PC-9 (cell line): ENCODE results near the gene PPP1R3C. TPM values are rescaled to one million over a fixed set of nuclear protein-coding genes. Genes with fewer than 3 reads are reported as not detected.
A peak's percentile ranks its signal among the peaks of the same experiment; 100 is the strongest.

Source experiments
- BruUV-seq: library from RNA; stranded (reverse); fragments of 400-500 nt; replicated peaks from 2 replicates; lab custom pipeline; 2021; lab: Mats Ljungman, UMichigan
- CTCF ChIA-PET: fragments of 300-600 bp; sonication (Branson Sonifier 250); formaldehyde crosslinking; loops from one replicate; lab custom pipeline; 2022; ENCODE audit warnings: antibody characterized with exemption; lab: Charles Lee
- POLR2A ChIA-PET: fragments of 300-600 bp; sonication (Branson Sonifier 250); formaldehyde crosslinking; loops from one replicate; lab custom pipeline; 2022; ENCODE audit warnings: antibody characterized with exemption; ENCODE audit not compliant: unreplicated experiment; lab: Charles Lee
- DNase-seq, 2 experiments: peaks; one replicate each; pipeline versions ENCODE4 v3.0.0 to v3.0.0-alpha.2; 2015 to 2022; ENCODE audit warnings: mixed read lengths in 1 of 2
- H2AFZ ChIP-seq: fragments of 200-600 bp; sonication (generic); 2 replicates; pipeline ENCODE4 v1.8.1; 2017; ENCODE audit warnings: antibody characterized with exemption
- H3F3A ChIP-seq: fragments of 200-600 bp; sonication (generic); 2 replicates; pipeline ENCODE4 v1.8.1; 2017; ENCODE audit warnings: antibody characterized with exemption, mild to moderate bottlenecking, low read depth; ENCODE audit not compliant: insufficient read depth
- H3K27ac ChIP-seq: fragments of 200-600 bp; sonication (generic); 2 replicates; pipeline ENCODE4 v1.6.1; 2016; ENCODE audit warnings: mixed run types
- H3K27me3 ChIP-seq: fragments of 200-600 bp; sonication (generic); 2 replicates; pipeline ENCODE4 v1.6.1; 2016; ENCODE audit warnings: low read depth, mixed run types; ENCODE audit not compliant: insufficient read depth
- H3K36me3 ChIP-seq: fragments of 200-600 bp; sonication (generic); 2 replicates; pipeline ENCODE4 v1.6.1; 2016; ENCODE audit warnings: low read depth, mixed run types
- H3K4me1 ChIP-seq: fragments of 200-600 bp; sonication (generic); replicated peaks from 2 replicates; pipeline ENCODE4 v1.6.1; 2016; ENCODE audit warnings: mixed run types; ENCODE audit not compliant: insufficient read depth
- H3K4me2 ChIP-seq: fragments of 200-600 bp; sonication (generic); 2 replicates; pipeline ENCODE4 v1.6.1; 2017; ENCODE audit warnings: mixed run types
- H3K4me3 ChIP-seq: fragments of 200-600 bp; sonication (generic); 2 replicates; pipeline ENCODE4 v1.6.1; 2016; ENCODE audit warnings: mixed run types
- H3K79me2 ChIP-seq: fragments of 200-600 bp; sonication (generic); 2 replicates; pipeline ENCODE4 v1.6.1; 2017; ENCODE audit warnings: low read depth, mixed run types
- H3K9me2 ChIP-seq: fragments of 200-600 bp; sonication (generic); 2 replicates; pipeline ENCODE4 v1.8.1; 2017; ENCODE audit warnings: mild to moderate bottlenecking; ENCODE audit not compliant: insufficient read depth
- H3K9me3 ChIP-seq: fragments of 200-600 bp; sonication (generic); 2 replicates; pipeline ENCODE4 v1.8.1; 2016; ENCODE audit warnings: low read depth; ENCODE audit not compliant: insufficient read depth
- H4K20me1 ChIP-seq: fragments of 200-600 bp; sonication (generic); 2 replicates; pipeline ENCODE4 v1.8.1; 2017; ENCODE audit not compliant: insufficient read depth
- EZH2 ChIP-seq: fragments of 200-600 bp; sonication (generic); IDR thresholded peaks from 2 replicates; pipeline ENCODE4 v1.8.0; 2017; ENCODE audit warnings: antibody characterized with exemption, low read depth
- intact Hi-C: fragments of 100-400 bp; cut with micrococcal nuclease; formaldehyde crosslinking; loops from one replicate; pipeline ENCODE4 v1.10.0; 2022; ENCODE audit not compliant: unreplicated experiment
- total RNA-seq: library from RNA; stranded (reverse); gene quantifications from 2 replicates; pipeline ENCODE4 v1.2.3, GENCODE V29; 2021
- TF ChIP-seq, protein P1 (sequence below): fragments of 200-600 bp; sonication (generic); conservative IDR thresholded peaks from 2 replicates; pipeline ENCODE4 v1.6.1; 2017; ENCODE audit warnings: mixed run types, antibody characterized with exemption, mild to moderate bottlenecking, moderate library complexity

PPP1R3C gene
- total RNA-seq, 1 experiment from 2014 or later: 1.8 TPM

DNA sequence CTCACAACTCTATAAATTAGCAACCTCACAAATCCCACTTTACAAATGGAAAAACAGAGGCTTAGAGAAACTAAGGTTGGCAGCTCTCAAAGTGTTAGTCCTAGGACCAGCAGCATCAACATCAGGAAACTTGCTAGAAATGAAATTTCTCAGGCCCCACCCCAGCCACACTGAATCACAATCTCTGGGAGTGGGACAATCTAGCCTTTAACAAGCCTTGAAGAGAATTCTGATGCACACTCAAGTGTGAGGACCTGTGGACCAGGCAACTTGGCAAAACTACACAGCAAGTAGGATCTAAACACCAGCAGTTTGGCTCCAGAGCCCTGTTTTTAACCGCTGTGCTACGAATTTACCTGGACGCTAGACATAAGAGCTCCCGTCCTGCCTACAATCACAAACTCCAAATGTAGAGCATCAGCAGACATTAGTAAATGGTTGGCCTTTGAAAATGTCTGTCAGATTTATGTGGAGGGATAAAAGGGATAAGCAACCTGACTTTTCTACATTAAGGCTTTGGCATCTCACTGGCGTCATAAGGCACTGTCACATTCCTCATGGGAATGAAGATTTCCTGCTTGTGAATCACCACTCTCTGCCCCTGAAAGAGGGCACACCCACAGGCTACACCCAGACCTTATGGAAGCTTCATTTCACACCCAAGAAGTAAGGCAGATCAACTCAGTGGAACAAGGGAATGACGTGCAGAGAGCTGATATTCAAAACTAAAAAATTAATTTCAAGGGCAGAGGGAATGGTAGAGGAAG, 34.5 kb downstream of the PPP1R3C start:
- no peaks in the 10 kb centered on the region for H3K9me2 ChIP-seq
- POLR2A ChIA-PET: interaction anchor here (0.6 kb wide), 1 partner anchor 187 kb away, joined by 3 read pairs; no protein-coding TSS in a partner anchor
- intact Hi-C loops: no loop called here
- H3K36me3 ChIP-seq: no peaks in the 10 kb centered on the region
- H3K27me3 ChIP-seq: no peaks in the 10 kb centered on the region
- no peaks in the 10 kb centered on the region for H4K20me1 ChIP-seq
- H3K79me2 ChIP-seq: no peaks in the 10 kb centered on the region
- no peaks in the 10 kb centered on the region; the same call in 1 of the 2 replicates for H3K9me3 ChIP-seq
- H2AFZ ChIP-seq: no peak overlapping the region
- no peak for TF ChIP-seq EZH2
- TF ChIP-seq, protein P1, sequence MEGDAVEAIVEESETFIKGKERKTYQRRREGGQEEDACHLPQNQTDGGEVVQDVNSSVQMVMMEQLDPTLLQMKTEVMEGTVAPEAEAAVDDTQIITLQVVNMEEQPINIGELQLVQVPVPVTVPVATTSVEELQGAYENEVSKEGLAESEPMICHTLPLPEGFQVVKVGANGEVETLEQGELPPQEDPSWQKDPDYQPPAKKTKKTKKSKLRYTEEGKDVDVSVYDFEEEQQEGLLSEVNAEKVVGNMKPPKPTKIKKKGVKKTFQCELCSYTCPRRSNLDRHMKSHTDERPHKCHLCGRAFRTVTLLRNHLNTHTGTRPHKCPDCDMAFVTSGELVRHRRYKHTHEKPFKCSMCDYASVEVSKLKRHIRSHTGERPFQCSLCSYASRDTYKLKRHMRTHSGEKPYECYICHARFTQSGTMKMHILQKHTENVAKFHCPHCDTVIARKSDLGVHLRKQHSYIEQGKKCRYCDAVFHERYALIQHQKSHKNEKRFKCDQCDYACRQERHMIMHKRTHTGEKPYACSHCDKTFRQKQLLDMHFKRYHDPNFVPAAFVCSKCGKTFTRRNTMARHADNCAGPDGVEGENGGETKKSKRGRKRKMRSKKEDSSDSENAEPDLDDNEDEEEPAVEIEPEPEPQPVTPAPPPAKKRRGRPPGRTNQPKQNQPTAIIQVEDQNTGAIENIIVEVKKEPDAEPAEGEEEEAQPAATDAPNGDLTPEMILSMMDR: no peak
- H3F3A ChIP-seq: peaks cover 5% of the 10 kb centered on the region; the same call in 1 of the 2 replicates
- peak; percentile 26 to 61 for DNase-seq
- H3K4me2 ChIP-seq: 0 out of 2 replicates have a peak overlapping the region, but pooled peaks have one; percentile 24
- peaks cover 17% of the 10 kb centered on the region for H3K4me1 ChIP-seq
- H3K4me3 ChIP-seq: no peak overlapping the region
- H3K27ac ChIP-seq: no peak overlapping the region
- CTCF ChIA-PET: no interaction called here
- BruUV-seq: no TSS peak

DNA sequence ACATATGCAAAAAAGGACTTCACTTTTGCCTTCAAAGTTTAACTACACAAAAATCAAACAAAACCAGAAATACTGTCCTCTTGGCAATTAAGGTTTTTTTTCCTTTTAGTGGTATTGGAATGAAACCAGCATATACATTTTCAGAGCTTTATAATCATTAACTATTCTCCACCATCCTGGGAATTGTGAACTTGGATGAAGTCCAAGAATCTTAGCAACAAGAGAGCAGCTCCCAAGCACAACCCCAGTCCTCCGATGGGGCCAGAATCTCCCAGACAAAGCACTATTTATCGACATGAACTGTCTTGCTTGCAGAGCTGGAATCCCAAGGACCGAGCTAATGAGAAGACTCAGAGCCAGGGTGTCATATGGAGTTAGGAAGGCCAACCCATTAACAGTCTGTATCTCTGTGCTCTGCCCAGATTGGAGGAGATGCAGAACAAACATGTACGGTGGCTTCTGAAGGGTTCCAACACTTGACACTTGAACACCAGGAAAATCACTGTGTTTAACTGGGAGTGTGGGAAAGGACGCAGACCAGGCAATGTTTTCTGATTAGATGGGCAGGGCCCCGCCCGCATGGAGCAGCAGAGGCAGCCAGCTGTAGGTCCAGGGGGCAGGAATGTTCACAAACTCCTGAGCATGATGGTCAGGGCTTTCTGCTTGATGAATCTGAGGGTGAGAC, 35.5 kb downstream of the PPP1R3C start:
- BruUV-seq: no TSS peak
- Histone ChIP-seq H3K4me2 (no peak overlapping the region), H3F3A (peaks cover 5% of the 10 kb centered on the region; the same call in 1 of the 2 replicates), H2AFZ (no peak overlapping the region), H3K36me3 (no peaks in the 10 kb centered on the region), H3K9me3 (no peaks in the 10 kb centered on the region), H3K27me3 (no peaks in the 10 kb centered on the region), H4K20me1 (no peaks in the 10 kb centered on the region), H3K4me3 (no peak overlapping the region), H3K9me2 (no peaks in the 10 kb centered on the region), H3K79me2 (no peaks in the 10 kb centered on the region), H3K27ac (no peak overlapping the region), H3K4me1 (peaks cover 17% of the 10 kb centered on the region)
- intact Hi-C loops: no loop called here
- POLR2A ChIA-PET: no interaction called here
- TF ChIP-seq EZH2: no peak
- TF ChIP-seq, protein P1: no peak
- CTCF ChIA-PET: no interaction called here
- DNase-seq: no peak

DNA sequence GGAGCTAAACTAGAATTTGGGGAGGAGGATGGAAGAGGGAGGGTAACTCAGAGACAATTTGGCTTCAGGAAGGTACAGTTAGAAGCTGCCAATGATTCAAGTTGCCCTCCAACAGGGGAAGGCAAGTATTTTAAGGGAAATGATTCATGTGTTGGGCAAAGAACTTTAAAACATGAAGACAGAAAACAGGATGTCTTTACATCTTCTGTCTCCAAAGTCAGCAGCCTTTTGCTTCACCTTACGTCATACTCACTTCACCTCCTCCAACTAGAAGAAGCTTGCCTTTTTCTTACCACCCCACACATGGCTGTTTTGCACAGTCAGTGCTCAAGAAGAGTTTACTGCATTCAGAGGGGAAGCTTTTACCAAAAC, 36.1 kb downstream of the PPP1R3C start:
- no TSS peak for BruUV-seq
- Histone ChIP-seq H3K9me3 (no peaks in the 10 kb centered on the region), H3K4me2 (no peak overlapping the region), H3K4me1 (peaks cover 17% of the 10 kb centered on the region), H2AFZ (no peak overlapping the region), H3F3A (peaks cover 5% of the 10 kb centered on the region; the same call in 1 of the 2 replicates), H3K27me3 (no peaks in the 10 kb centered on the region), H3K4me3 (no peak overlapping the region), H3K79me2 (no peaks in the 10 kb centered on the region), H3K9me2 (no peaks in the 10 kb centered on the region), H3K36me3 (no peaks in the 10 kb centered on the region), H3K27ac (no peak overlapping the region), H4K20me1 (no peaks in the 10 kb centered on the region)
- CTCF ChIA-PET: no interaction called here
- TF ChIP-seq, protein P1: no peak
- no peak for TF ChIP-seq EZH2
- no peak for DNase-seq
- POLR2A ChIA-PET: no interaction called here
- intact Hi-C loops: no loop called here
